Tibial nerve (tissue), 4 donors: Measurements from ENCODE around the gene MEOX2. TPM values are rescaled to one million over a fixed set of nuclear protein-coding genes. Genes with fewer than 3 reads are reported as not detected.

ENCODE experiments used
- DNase-seq, 2 donors: peaks; one replicate each; pipeline ENCODE4 v3.0.0-alpha.2; 2019; ENCODE audit warnings: low spot score in 2 of 2
- H3K27ac ChIP-seq, 4 donors: fragments of 200-600 bp; sonication (generic) in 3 of 4; one replicate each; pipeline ENCODE4 v1.5.1; 2017 to 2019; ENCODE audit warnings: mild to moderate bottlenecking in 1 of 4
- H3K27me3 ChIP-seq, 2 donors: fragments of 200-600 bp; sonication (generic) in 1 of 2; one replicate each; pipeline versions ENCODE4 v1.5.1 to v1.6.0; 2017 to 2019
- H3K36me3 ChIP-seq, 3 donors: fragments of 200-600 bp; sonication (generic); one replicate each; pipeline ENCODE4 v1.5.1; 2018 to 2019
- H3K4me1 ChIP-seq, 4 donors: fragments of 200-600 bp; sonication (generic) in 3 of 4; one replicate each; pipeline ENCODE4 v1.5.1; 2017 to 2019
- H3K4me3 ChIP-seq, 4 donors: fragments of 200-600 bp; sonication (generic) in 3 of 4; one replicate each; pipeline ENCODE4 v1.5.1; 2017 to 2019; ENCODE audit warnings: mild to moderate bottlenecking in 1 of 4, moderate library complexity in 1 of 4
- H3K9me3 ChIP-seq, 4 donors: fragments of 200-600 bp; sonication (generic) in 3 of 4; one replicate each; pipeline ENCODE4 v1.5.1; 2017 to 2019
- CTCF ChIP-seq, 5 experiments: fragments of 200-600 bp in 3 of 5; fragments of 450-650 bp in 2 of 5; sonication (generic) in 3 of 5; IDR thresholded peaks; one replicate each; pipeline ENCODE4 v1.5.1; 2016 to 2019; ENCODE audit warnings: antibody characterized with exemption in 5 of 5, mild to moderate bottlenecking in 3 of 5, moderate library complexity in 2 of 5
- EP300 ChIP-seq, 2 donors: sonication (generic); formaldehyde crosslinking; IDR thresholded peaks; one replicate each; pipeline ENCODE4 v1.6.1; 2017; ENCODE audit warnings: antibody characterized with exemption in 2 of 2, mild to moderate bottlenecking in 1 of 2
- POLR2A ChIP-seq, 2 donors: fragments of 450-650 bp; IDR thresholded peaks; one replicate each; pipeline ENCODE4 v1.6.1; 2017; ENCODE audit warnings: antibody characterized with exemption in 2 of 2, mild to moderate bottlenecking in 2 of 2, moderate library complexity in 2 of 2
- WGBS, 2 donors: methylation state at CpG; one replicate each; pipeline ENCODE4 v1.1.5; 2018; 5-methylcytosine and 5-hydroxymethylcytosine counted together
- total RNA-seq, 4 donors: library from RNA; depleted of rRNA; stranded (reverse); fragments of >200 nt; gene quantifications; one replicate each; pipeline ENCODE4 v1.1.0, GENCODE V29; 2016

MEOX2 gene
- total RNA-seq, 4 donors from 2014 or later, result 43.2 to 115 (median 104) TPM

DNA sequence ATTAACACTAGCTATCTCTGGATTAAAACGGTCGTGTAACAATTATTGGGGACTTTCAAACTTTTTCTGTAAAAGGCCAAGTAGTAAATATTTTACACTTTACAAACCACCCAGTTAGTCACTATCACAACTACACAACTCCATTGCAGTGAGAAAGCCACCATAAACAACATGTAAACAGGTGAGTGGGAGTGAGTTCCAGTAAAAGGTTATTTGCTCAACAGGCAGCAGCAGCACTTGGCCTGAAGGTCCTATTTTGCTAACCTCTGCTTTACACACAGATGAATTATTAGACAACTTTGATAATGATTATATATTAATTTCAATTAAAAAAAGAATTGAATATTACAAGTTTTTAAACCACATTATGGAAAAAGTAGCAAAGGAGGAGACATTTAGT lies 108.9 kb downstream of the MEOX2 start:
- TF ChIP-seq EP300 (IDR thresholded peaks at IDR 0.05), result no peak
- no peak for TF ChIP-seq CTCF (IDR thresholded peaks at IDR 0.05)
- no peak for TF ChIP-seq POLR2A (IDR thresholded peaks at IDR 0.05)
- H3K36me3 ChIP-seq, result no peaks in the 10 kb centered on the region
- H3K27ac ChIP-seq, result no peak overlapping the region
- H3K9me3 ChIP-seq, result no peaks in the 10 kb centered on the region
- H3K27me3 ChIP-seq, result no peaks in the 10 kb centered on the region
- no peak overlapping the region for H3K4me3 ChIP-seq
- 90 to 99% methylated on average over 2 of the region's 2 CpGs for WGBS, 2 donors
- H3K4me1 ChIP-seq, result peaks cover 0 to 12% (median 0%) of the 10 kb centered on the region in 4 donors
- no peak for DNase-seq

GRCh38 chr7:15571301-15571878 lies 115.1 kb downstream of the MEOX2 start:
- WGBS, 2 donors, result 16 to 20% methylated on average over 3 of the region's 3 CpGs
- H3K36me3 ChIP-seq, result no peaks in the 10 kb centered on the region
- H3K4me3 ChIP-seq, result no peak overlapping the region
- H3K4me1 ChIP-seq, result no peaks in the 10 kb centered on the region
- H3K9me3 ChIP-seq, result no peaks in the 10 kb centered on the region
- no peak for TF ChIP-seq CTCF (IDR thresholded peaks at IDR 0.05)
- no peak for TF ChIP-seq EP300 (IDR thresholded peaks at IDR 0.05)
- no peak for TF ChIP-seq POLR2A (IDR thresholded peaks at IDR 0.05)
- no peaks in the 10 kb centered on the region for H3K27me3 ChIP-seq
- no peak for DNase-seq
- no peak overlapping the region for H3K27ac ChIP-seq

DNA sequence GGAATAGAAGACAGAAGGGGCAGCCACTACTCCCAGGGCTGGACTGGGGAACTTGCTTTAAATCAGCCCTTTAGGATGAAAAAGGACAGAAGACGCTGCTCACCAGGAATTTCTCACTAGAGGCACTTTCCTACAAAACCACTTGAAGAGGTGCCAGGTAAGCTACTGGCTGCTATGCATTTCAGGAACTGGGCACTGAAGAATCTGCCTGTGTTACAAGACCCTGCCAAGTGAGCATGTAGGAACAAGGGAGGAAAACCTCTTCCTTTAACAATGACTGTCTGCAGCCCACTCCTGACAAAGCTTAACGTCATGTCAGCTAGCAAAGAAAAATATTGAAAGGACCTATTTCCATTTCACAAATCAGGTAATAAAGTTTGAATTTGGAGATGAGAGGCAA lies 118.8 kb downstream of the MEOX2 start:
- WGBS, 2 donors, result 74 to 92% methylated on average over 2 of the region's 2 CpGs
- DNase-seq, result no peak
- Histone ChIP-seq H3K36me3 (no peaks in the 10 kb centered on the region), H3K27ac (no peak overlapping the region), H3K27me3 (no peaks in the 10 kb centered on the region), H3K4me3 (no peak overlapping the region), H3K4me1 (no peaks in the 10 kb centered on the region), H3K9me3 (no peaks in the 10 kb centered on the region)
- TF ChIP-seq POLR2A (IDR thresholded peaks at IDR 0.05) (no peak), EP300 (IDR thresholded peaks at IDR 0.05) (no peak), CTCF (IDR thresholded peaks at IDR 0.05) (no peak)

DNA sequence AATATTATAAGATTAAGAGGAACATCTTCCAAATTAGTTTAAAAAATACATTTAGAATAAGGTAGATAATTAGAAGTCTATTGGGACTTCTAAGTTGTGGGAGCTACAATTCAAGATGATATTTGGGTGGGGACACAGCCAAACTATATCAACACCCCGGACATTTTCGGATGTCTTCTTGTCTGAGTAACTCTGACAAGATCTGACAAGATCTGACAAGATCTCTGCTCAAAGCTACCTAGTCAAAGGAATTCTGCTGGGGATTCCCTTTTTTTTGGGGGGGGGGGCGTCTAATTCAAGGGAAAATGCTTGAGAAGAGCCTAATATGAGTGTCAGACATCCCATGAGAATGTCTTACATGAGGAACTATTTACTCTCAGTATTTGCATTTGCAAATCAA lies 119.4 kb downstream of the MEOX2 start:
- TF ChIP-seq POLR2A (IDR thresholded peaks at IDR 0.05) (no peak), CTCF (IDR thresholded peaks at IDR 0.05) (no peak), EP300 (IDR thresholded peaks at IDR 0.05) (no peak)
- H3K36me3 ChIP-seq, result no peaks in the 10 kb centered on the region
- DNase-seq, result no peak
- no peak overlapping the region for H3K4me3 ChIP-seq
- no peaks in the 10 kb centered on the region for H3K27me3 ChIP-seq
- no peaks in the 10 kb centered on the region for H3K4me1 ChIP-seq
- no peak overlapping the region for H3K27ac ChIP-seq
- no peaks in the 10 kb centered on the region for H3K9me3 ChIP-seq
- WGBS, 2 donors, result 85 to 89% methylated on average over 3 of the region's 3 CpGs

DNA sequence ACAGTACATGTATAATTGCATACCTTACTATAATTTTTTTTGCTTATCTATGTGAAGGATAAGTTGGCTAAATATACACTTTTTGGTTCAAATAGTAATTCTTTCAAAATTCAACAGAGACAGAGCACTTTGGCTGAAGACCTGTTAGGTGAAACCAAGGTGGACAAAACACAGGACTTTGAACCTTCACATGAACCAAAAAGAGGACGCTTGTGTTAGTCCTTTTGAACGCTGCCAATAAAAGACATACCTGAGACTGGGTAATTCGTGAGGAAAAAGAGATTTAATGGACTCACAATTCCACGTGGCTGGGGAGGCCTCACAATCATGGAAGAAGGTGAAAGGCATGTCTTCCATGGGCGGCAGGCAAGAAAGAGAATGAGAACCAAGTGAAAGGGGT lies 120.0 kb downstream of the MEOX2 start:
- H3K4me1 ChIP-seq, result no peaks in the 10 kb centered on the region
- H3K4me3 ChIP-seq, result no peak overlapping the region
- 90 to 93% methylated on average over 5 of the region's 5 CpGs for WGBS, 2 donors
- no peak for DNase-seq
- no peaks in the 10 kb centered on the region for H3K27me3 ChIP-seq
- TF ChIP-seq POLR2A (IDR thresholded peaks at IDR 0.05), result no peak
- TF ChIP-seq CTCF (IDR thresholded peaks at IDR 0.05), result no peak
- TF ChIP-seq EP300 (IDR thresholded peaks at IDR 0.05), result no peak
- no peak overlapping the region for H3K27ac ChIP-seq
- H3K9me3 ChIP-seq, result no peaks in the 10 kb centered on the region
- no peaks in the 10 kb centered on the region for H3K36me3 ChIP-seq
